Liver (tissue), 9 donors: ENCODE measurements around the gene NKD1. TPM values are rescaled to one million over a fixed set of nuclear protein-coding genes. Genes with fewer than 3 reads are reported as not detected.
"Not testable (repeated sequence)": the region's sequence is repeated elsewhere in the genome, so short reads cannot be mapped to it uniquely, and the experiment has no call there.

Experiments
- DNase-seq: peaks from one replicate; pipeline ENCODE4 v3.0.0-alpha.2; 2017; ENCODE audit warnings: low spot score
- H3K27ac ChIP-seq, 2 donors: one replicate each; pipeline ENCODE4 v1.7.0; 2013; ENCODE audit warnings: inconsistent platforms in 2 of 2, low read length in 2 of 2, control low read depth in 1 of 2, low read depth in 1 of 2, mild to moderate bottlenecking in 1 of 2
- H3K27me3 ChIP-seq, 4 donors: one replicate each; pipeline versions ENCODE4 v1.6.1 to v1.7.0; 2013; ENCODE audit warnings: low read length in 3 of 4, inconsistent platforms in 1 of 4, mild to moderate bottlenecking in 1 of 4, moderate library complexity in 1 of 4; ENCODE audit not compliant: control insufficient read depth in 4 of 4, insufficient read depth in 4 of 4
- H3K36me3 ChIP-seq, 4 donors: one replicate each; pipeline versions ENCODE4 v1.6.1 to v1.7.0; 2013; ENCODE audit warnings: low read length in 3 of 4, mild to moderate bottlenecking in 3 of 4, low read depth in 1 of 4, moderate library complexity in 1 of 4; ENCODE audit not compliant: control insufficient read depth in 4 of 4, insufficient read depth in 3 of 4
- H3K4me1 ChIP-seq, 4 donors: one replicate each; pipeline versions ENCODE4 v1.6.1 to v1.7.0; 2013; ENCODE audit warnings: low read length in 3 of 4, mild to moderate bottlenecking in 3 of 4, moderate library complexity in 1 of 4; ENCODE audit not compliant: control insufficient read depth in 4 of 4, insufficient read depth in 4 of 4
- H3K4me3 ChIP-seq, 3 donors: one replicate each; pipeline versions ENCODE4 v1.6.1 to v1.7.0; 2013; ENCODE audit warnings: low read length in 3 of 3, control low read depth in 1 of 3, low read depth in 1 of 3, mild to moderate bottlenecking in 1 of 3
- H3K9ac ChIP-seq, 2 donors: one replicate each; pipeline ENCODE4 v1.7.0; 2013; ENCODE audit warnings: low read length in 2 of 2, mild to moderate bottlenecking in 2 of 2, moderate library complexity in 2 of 2, control low read depth in 1 of 2, low read depth in 1 of 2
- H3K9me3 ChIP-seq, 4 donors: one replicate each; pipeline versions ENCODE4 v1.6.1 to v1.7.0; 2013; ENCODE audit warnings: low read length in 3 of 4; ENCODE audit not compliant: control insufficient read depth in 4 of 4
- ATF3 ChIP-seq: IDR thresholded peaks from 2 replicates; pipeline ENCODE4 v1.6.1; 2016; ENCODE audit warnings: antibody characterized with exemption
- CTCF ChIP-seq: fragments of 150-350 bp; IDR thresholded peaks from 2 replicates; pipeline ENCODE4 v1.5.1; 2017; ENCODE audit warnings: improper control_type of control experiment, low read depth, low read length; ENCODE audit not compliant: missing input control
- EGR1 ChIP-seq, 2 donors: IDR thresholded peaks; 2 replicates each; pipeline ENCODE4 v1.6.1; 2016 to 2018; ENCODE audit warnings: antibody characterized with exemption in 2 of 2, low read depth in 2 of 2
- FOXA1 ChIP-seq: IDR thresholded peaks from 2 replicates; pipeline ENCODE4 v1.6.1; 2016; ENCODE audit warnings: antibody characterized with exemption
- FOXA2 ChIP-seq: IDR thresholded peaks from 2 replicates; pipeline ENCODE4 v1.6.1; 2016; ENCODE audit warnings: antibody characterized with exemption
- GABPA ChIP-seq, 2 donors: IDR thresholded peaks in 1 of 2; conservative IDR thresholded peaks in 1 of 2; 2 replicates each; pipeline ENCODE4 v1.6.1; 2016; ENCODE audit warnings: antibody characterized with exemption in 2 of 2, mild to moderate bottlenecking in 1 of 2, moderate library complexity in 1 of 2
- HNF4A ChIP-seq, 2 donors: conservative IDR thresholded peaks; 2 replicates each; pipeline ENCODE4 v1.6.1; 2016; ENCODE audit warnings: antibody characterized with exemption in 2 of 2, mild to moderate bottlenecking in 2 of 2
- HNF4G ChIP-seq: IDR thresholded peaks from 2 replicates; pipeline ENCODE4 v1.6.1; 2016; ENCODE audit warnings: antibody characterized with exemption
- JUND ChIP-seq, 2 donors: IDR thresholded peaks; 2 replicates each; pipeline ENCODE4 v1.6.1; 2016; ENCODE audit warnings: antibody characterized with exemption in 2 of 2
- MAX ChIP-seq: IDR thresholded peaks from 2 replicates; pipeline ENCODE4 v1.6.1; 2016; ENCODE audit warnings: antibody characterized with exemption
- NR2F2 ChIP-seq: IDR thresholded peaks from 2 replicates; pipeline ENCODE4 v1.6.1; 2016; ENCODE audit warnings: antibody characterized with exemption
- RAD21 ChIP-seq, 2 donors: IDR thresholded peaks; 2 replicates each; pipeline ENCODE4 v1.6.1; 2016; ENCODE audit warnings: antibody characterized with exemption in 2 of 2, mild to moderate bottlenecking in 2 of 2
- REST ChIP-seq: IDR thresholded peaks from 2 replicates; pipeline ENCODE4 v1.6.1; 2016; ENCODE audit warnings: antibody characterized with exemption, mild to moderate bottlenecking
- RXRA ChIP-seq, 2 donors: IDR thresholded peaks; 2 replicates each; pipeline ENCODE4 v1.6.1; 2017 to 2018; ENCODE audit warnings: antibody characterized with exemption in 2 of 2, mild to moderate bottlenecking in 1 of 2
- SP1 ChIP-seq: IDR thresholded peaks from 2 replicates; pipeline ENCODE4 v1.6.1; 2018; ENCODE audit warnings: antibody characterized with exemption, mild to moderate bottlenecking
- TAF1 ChIP-seq: conservative IDR thresholded peaks from 2 replicates; pipeline ENCODE4 v1.6.1; 2016; ENCODE audit warnings: antibody characterized with exemption, mild to moderate bottlenecking
- YY1 ChIP-seq: IDR thresholded peaks from 2 replicates; pipeline ENCODE4 v1.6.1; 2016; ENCODE audit warnings: antibody characterized with exemption, mild to moderate bottlenecking
- ZBTB33 ChIP-seq: IDR thresholded peaks from 2 replicates; pipeline ENCODE4 v1.6.1; 2016; ENCODE audit warnings: antibody characterized with exemption
- WGBS: extraction: QIAGEN DNeasy Blood & Tissue Kit; methylation state at CpG from one replicate; pipeline ENCODE4 v1.1.7; 2013; 5-methylcytosine and 5-hydroxymethylcytosine counted together
- polyA plus RNA-seq, 2 donors: library from polyadenylated mRNA; stranded (reverse) in 1 of 2; unstranded in 1 of 2; fragments of 200-250 nt in 1 of 2; fragments of >200 nt in 1 of 2; fragmentation: Nextera tagmentation in 1 of 2; extraction: Ambion mirVana in 1 of 2; gene quantifications; one replicate each; pipeline versions ENCODE4 v1.2.1 to v1.2.3, GENCODE V29; 2013 to 2015
- total RNA-seq, 2 donors: library from RNA; depleted of rRNA; stranded (reverse); fragments of >200 nt; gene quantifications; one replicate each; pipeline ENCODE4 v1.2.3, GENCODE V29; 2014
- donor health status: healthy.
- donor health status: healthy.
- donor health status: healthy.
- donor health status: healthy.
- donor health status: healthy.

Gene NKD1
- total and polyA plus RNA-seq, 4 donors, result 0.28 to 3.5 (median 0.85) TPM

- Histone ChIP-seq H3K27ac (no peak overlapping the region), H3K4me3 (no peak overlapping the region), H3K27me3 (no peaks in the 10 kb centered on the region), H3K4me1 (peaks cover 2 to 13% (median 3%) of the 10 kb centered on the region in 4 donors), H3K9ac (no peak overlapping the region), H3K9me3 (no peaks in the 10 kb centered on the region), H3K36me3 (no peaks in the 10 kb centered on the region)
- DNase-seq, result no peak
- 91% methylated on average over 12 of the region's 12 CpGs for WGBS
- TF ChIP-seq ATF3 (no peak), FOXA2 (no peak), CTCF (no peak), JUND (IDR thresholded peaks at IDR 0.05) (no peak), TAF1 (no peak), NR2F2 (no peak), EGR1 (IDR thresholded peaks at IDR 0.05; ENCODE audit: low read depth in 2 of 2) (no peak), YY1 (no peak), MAX (no peak), REST (no peak), ZBTB33 (no peak), RAD21 (IDR thresholded peaks at IDR 0.05) (no peak), FOXA1 (no peak), RXRA (IDR thresholded peaks at IDR 0.05) (no peak), HNF4G (no peak), HNF4A (conservative IDR thresholded peaks at IDR 0.05) (no peak), SP1 (no peak), GABPA (IDR thresholded peaks at IDR 0.05 in 1 of 2, conservative IDR thresholded peaks at IDR 0.05 in 1 of 2) (no peak)
These were observed 12.5 kb upstream of the NKD1 start for GRCh38 chr16:50535506-50536257.

- H3K27ac ChIP-seq, H3K9ac ChIP-seq, H3K4me3 ChIP-seq, DNase-seq, H3K4me1 ChIP-seq, H3K9me3 ChIP-seq, H3K27me3 ChIP-seq, H3K36me3 ChIP-seq: not testable (repeated sequence)
- WGBS, result 92% methylated on average over 7 of the region's 7 CpGs
These were observed 11.9 kb upstream of the NKD1 start for GRCh38 chr16:50536258-50536645.
